WTC11 (cell line): ENCODE results near the gene ZNF80. TPM values are rescaled to one million over a fixed set of nuclear protein-coding genes. Genes with fewer than 3 reads are reported as not detected.
"Not testable (repeated sequence)": the region's sequence is repeated elsewhere in the genome, so short reads cannot be mapped to it uniquely, and the experiment has no call there.

Experiments used
- ATAC-seq: fragments of 200-7000 bp; cut with Tn5 transposase; 2 replicates; pipeline ENCODE4 v1.10.0; 2021; ENCODE audit warnings: mild to moderate bottlenecking, moderate library complexity
- CTCF ChIA-PET: fragments of 300-600 bp; sonication (Branson Sonifier 250); formaldehyde crosslinking; loops from one replicate; lab custom pipeline; 2021; ENCODE audit warnings: antibody characterized with exemption; lab: Charles Lee
- POLR2A ChIA-PET: fragments of 350-600 bp; sonication (Branson Sonifier 250); formaldehyde crosslinking; loops from one replicate; lab custom pipeline; 2021; ENCODE audit warnings: antibody characterized with exemption; lab: Charles Lee
- DNase-seq: peaks from one replicate; pipeline ENCODE4 v3.0.0; 2021; ENCODE audit warnings: low spot score
- H3K27ac Mint-ChIP-seq: 2 replicates; pipeline ENCODE4 v1.8.0; 2021; ENCODE audit warnings: mixed read lengths
- H3K27me3 Mint-ChIP-seq: 2 replicates; pipeline ENCODE4 v1.8.0; 2021; ENCODE audit warnings: low read depth, mild to moderate bottlenecking, moderate library complexity, mixed read lengths
- H3K36me3 Mint-ChIP-seq: 2 replicates; pipeline ENCODE4 v1.8.0; 2021; ENCODE audit warnings: mixed read lengths
- H3K4me1 Mint-ChIP-seq: 2 replicates; pipeline ENCODE4 v1.8.0; 2022; ENCODE audit warnings: mixed read lengths
- H3K4me3 Mint-ChIP-seq: 2 replicates; pipeline ENCODE4 v1.8.0; 2021; ENCODE audit warnings: mild to moderate bottlenecking, moderate library complexity, mixed read lengths
- H3K9me3 Mint-ChIP-seq: 2 replicates; pipeline ENCODE4 v1.8.0; 2021; ENCODE audit warnings: mixed read lengths
- AR ChIP-seq: fragments of 250-450 bp; sonication (Bioruptor Pico); IDR thresholded peaks from 2 replicates; pipeline ENCODE4 v1.9.0; 2021; ENCODE audit warnings: mild to moderate bottlenecking
- CBFB ChIP-seq: sonication (generic); formaldehyde crosslinking; IDR thresholded peaks from 2 replicates; pipeline ENCODE4 v1.8.1; 2022; ENCODE audit warnings: mild to moderate bottlenecking, low read depth, missing genetic modification reagents
- CTCF ChIP-seq: fragments of 200-600 bp; IDR thresholded peaks from 2 replicates; pipeline ENCODE4 v1.8.0; 2022; ENCODE audit warnings: antibody characterized with exemption
- ESRRA ChIP-seq: sonication (generic); formaldehyde crosslinking; IDR thresholded peaks from 2 replicates; pipeline ENCODE4 v1.8.1; 2022; ENCODE audit warnings: mild to moderate bottlenecking, missing genetic modification reagents, borderline replicate concordance
- ETV6 ChIP-seq: sonication (generic); formaldehyde crosslinking; IDR thresholded peaks from 2 replicates; pipeline ENCODE4 v1.8.1; 2022; ENCODE audit warnings: mild to moderate bottlenecking, missing genetic modification reagents
- GRHL2 ChIP-seq: fragments of 250-450 bp; sonication (Bioruptor Pico); IDR thresholded peaks from 2 replicates; pipeline ENCODE4 v1.8.0; 2022; ENCODE audit warnings: mild to moderate bottlenecking, moderate library complexity; ENCODE audit not compliant: insufficient replicate concordance, severe bottlenecking
- MYBL2 ChIP-seq: sonication (generic); formaldehyde crosslinking; IDR thresholded peaks from 2 replicates; pipeline ENCODE4 v1.8.1; 2023; ENCODE audit warnings: mild to moderate bottlenecking, moderate library complexity, missing genetic modification reagents
- NFE2L1 ChIP-seq: sonication (generic); formaldehyde crosslinking; IDR thresholded peaks from 2 replicates; pipeline ENCODE4 v1.8.1; 2023; ENCODE audit warnings: missing genetic modification reagents
- NR3C1 ChIP-seq: sonication (generic); formaldehyde crosslinking; conservative IDR thresholded peaks from 2 replicates; pipeline ENCODE4 v1.8.1; 2023; ENCODE audit warnings: low read depth, mild to moderate bottlenecking, missing genetic modification reagents
- PRRX2 ChIP-seq: fragments of 250-450 bp; sonication (Bioruptor Pico); IDR thresholded peaks from 2 replicates; pipeline ENCODE4 v1.8.0; 2021; ENCODE audit warnings: mild to moderate bottlenecking
- SMAD3 ChIP-seq: sonication (generic); formaldehyde crosslinking; IDR thresholded peaks from 2 replicates; pipeline ENCODE4 v1.8.0; 2022; ENCODE audit warnings: missing genetic modification reagents, mild to moderate bottlenecking, borderline replicate concordance
- SOX15 ChIP-seq: fragments of 250-450 bp; sonication (Bioruptor Pico); IDR thresholded peaks from 2 replicates; pipeline ENCODE4 v1.9.0; 2021; ENCODE audit warnings: mild to moderate bottlenecking
- USF1 ChIP-seq: sonication (generic); formaldehyde crosslinking; IDR thresholded peaks from 2 replicates; pipeline ENCODE4 v1.8.0; 2022; ENCODE audit warnings: mild to moderate bottlenecking, missing genetic modification reagents
- ZNF138 ChIP-seq: sonication (generic); formaldehyde crosslinking; conservative IDR thresholded peaks from 2 replicates; pipeline ENCODE4 v1.8.1; 2022; ENCODE audit warnings: mild to moderate bottlenecking, moderate library complexity, missing genetic modification reagents
- ZNF317 ChIP-seq: sonication (generic); formaldehyde crosslinking; IDR thresholded peaks from 2 replicates; pipeline ENCODE4 v1.8.1; 2023; ENCODE audit warnings: low read depth, mild to moderate bottlenecking, moderate library complexity, missing genetic modification reagents, borderline replicate concordance
- ZNF671 ChIP-seq: fragments of 250-450 bp; sonication (Bioruptor Pico); IDR thresholded peaks from 2 replicates; pipeline ENCODE4 v1.8.0; 2021; ENCODE audit warnings: mild to moderate bottlenecking
- total RNA-seq: library from RNA; stranded (reverse); gene quantifications from 3 replicates; pipeline ENCODE4 v1.2.3, GENCODE V29; 2021
- TF ChIP-seq, protein P1 (sequence below): sonication (generic); formaldehyde crosslinking; conservative IDR thresholded peaks from 2 replicates; pipeline ENCODE4 v1.8.1; 2023; ENCODE audit warnings: mild to moderate bottlenecking, low read depth, missing genetic modification reagents, moderate library complexity
- TF ChIP-seq, protein P2 (sequence below): sonication (generic); formaldehyde crosslinking; IDR thresholded peaks from 2 replicates; pipeline ENCODE4 v1.8.0; 2023; ENCODE audit warnings: mild to moderate bottlenecking, missing genetic modification reagents
- TF ChIP-seq, protein P3 (sequence below): sonication (generic); formaldehyde crosslinking; IDR thresholded peaks from 2 replicates; pipeline ENCODE4 v1.8.1; 2022; ENCODE audit warnings: low read depth, missing genetic modification reagents, borderline replicate concordance
- TF ChIP-seq, protein P4 (sequence below): sonication (generic); formaldehyde crosslinking; IDR thresholded peaks from 2 replicates; pipeline ENCODE4 v1.8.0; 2022; ENCODE audit warnings: mild to moderate bottlenecking, missing genetic modification reagents

The ZNF80 gene
- total RNA-seq, 1 experiment from 2014 or later: not detected

DNA sequence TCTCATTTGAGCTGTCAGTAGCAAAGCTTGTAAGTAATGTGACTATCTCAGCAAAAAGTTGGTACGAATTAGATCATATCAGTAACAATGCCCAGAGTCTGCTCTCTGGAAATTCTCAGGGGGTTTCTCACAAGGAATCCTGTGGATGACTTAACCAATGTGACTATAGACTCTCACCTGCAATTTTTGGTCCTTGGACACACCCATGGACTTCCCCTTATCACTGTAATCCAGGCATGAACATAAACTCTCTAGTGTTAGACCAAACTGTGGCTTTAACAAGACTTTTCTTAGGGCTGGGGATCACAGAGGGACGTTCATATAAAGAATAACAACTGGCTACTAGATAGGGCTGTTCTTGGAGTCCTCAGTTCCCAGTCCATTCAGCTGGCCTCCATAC lies 3.9 kb upstream of the ZNF80 start (continued):
- TF ChIP-seq, protein P1, sequence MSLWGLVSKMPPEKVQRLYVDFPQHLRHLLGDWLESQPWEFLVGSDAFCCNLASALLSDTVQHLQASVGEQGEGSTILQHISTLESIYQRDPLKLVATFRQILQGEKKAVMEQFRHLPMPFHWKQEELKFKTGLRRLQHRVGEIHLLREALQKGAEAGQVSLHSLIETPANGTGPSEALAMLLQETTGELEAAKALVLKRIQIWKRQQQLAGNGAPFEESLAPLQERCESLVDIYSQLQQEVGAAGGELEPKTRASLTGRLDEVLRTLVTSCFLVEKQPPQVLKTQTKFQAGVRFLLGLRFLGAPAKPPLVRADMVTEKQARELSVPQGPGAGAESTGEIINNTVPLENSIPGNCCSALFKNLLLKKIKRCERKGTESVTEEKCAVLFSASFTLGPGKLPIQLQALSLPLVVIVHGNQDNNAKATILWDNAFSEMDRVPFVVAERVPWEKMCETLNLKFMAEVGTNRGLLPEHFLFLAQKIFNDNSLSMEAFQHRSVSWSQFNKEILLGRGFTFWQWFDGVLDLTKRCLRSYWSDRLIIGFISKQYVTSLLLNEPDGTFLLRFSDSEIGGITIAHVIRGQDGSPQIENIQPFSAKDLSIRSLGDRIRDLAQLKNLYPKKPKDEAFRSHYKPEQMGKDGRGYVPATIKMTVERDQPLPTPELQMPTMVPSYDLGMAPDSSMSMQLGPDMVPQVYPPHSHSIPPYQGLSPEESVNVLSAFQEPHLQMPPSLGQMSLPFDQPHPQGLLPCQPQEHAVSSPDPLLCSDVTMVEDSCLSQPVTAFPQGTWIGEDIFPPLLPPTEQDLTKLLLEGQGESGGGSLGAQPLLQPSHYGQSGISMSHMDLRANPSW (CRISPR knock-in tag): no peak
- TF ChIP-seq ZNF671 (CRISPR knock-in tag) (no peak), CBFB (no peak), NFE2L1 (CRISPR knock-in tag) (no peak), PRRX2 (CRISPR knock-in tag) (no peak), USF1 (CRISPR knock-in tag) (no peak), AR (CRISPR knock-in tag) (no peak), ZNF317 (CRISPR knock-in tag) (no peak), ETV6 (CRISPR knock-in tag) (no peak)
- TF ChIP-seq, protein P2, sequence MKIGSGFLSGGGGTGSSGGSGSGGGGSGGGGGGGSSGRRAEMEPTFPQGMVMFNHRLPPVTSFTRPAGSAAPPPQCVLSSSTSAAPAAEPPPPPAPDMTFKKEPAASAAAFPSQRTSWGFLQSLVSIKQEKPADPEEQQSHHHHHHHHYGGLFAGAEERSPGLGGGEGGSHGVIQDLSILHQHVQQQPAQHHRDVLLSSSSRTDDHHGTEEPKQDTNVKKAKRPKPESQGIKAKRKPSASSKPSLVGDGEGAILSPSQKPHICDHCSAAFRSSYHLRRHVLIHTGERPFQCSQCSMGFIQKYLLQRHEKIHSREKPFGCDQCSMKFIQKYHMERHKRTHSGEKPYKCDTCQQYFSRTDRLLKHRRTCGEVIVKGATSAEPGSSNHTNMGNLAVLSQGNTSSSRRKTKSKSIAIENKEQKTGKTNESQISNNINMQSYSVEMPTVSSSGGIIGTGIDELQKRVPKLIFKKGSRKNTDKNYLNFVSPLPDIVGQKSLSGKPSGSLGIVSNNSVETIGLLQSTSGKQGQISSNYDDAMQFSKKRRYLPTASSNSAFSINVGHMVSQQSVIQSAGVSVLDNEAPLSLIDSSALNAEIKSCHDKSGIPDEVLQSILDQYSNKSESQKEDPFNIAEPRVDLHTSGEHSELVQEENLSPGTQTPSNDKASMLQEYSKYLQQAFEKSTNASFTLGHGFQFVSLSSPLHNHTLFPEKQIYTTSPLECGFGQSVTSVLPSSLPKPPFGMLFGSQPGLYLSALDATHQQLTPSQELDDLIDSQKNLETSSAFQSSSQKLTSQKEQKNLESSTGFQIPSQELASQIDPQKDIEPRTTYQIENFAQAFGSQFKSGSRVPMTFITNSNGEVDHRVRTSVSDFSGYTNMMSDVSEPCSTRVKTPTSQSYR (CRISPR knock-in tag): no peak
- TF ChIP-seq, protein P3, sequence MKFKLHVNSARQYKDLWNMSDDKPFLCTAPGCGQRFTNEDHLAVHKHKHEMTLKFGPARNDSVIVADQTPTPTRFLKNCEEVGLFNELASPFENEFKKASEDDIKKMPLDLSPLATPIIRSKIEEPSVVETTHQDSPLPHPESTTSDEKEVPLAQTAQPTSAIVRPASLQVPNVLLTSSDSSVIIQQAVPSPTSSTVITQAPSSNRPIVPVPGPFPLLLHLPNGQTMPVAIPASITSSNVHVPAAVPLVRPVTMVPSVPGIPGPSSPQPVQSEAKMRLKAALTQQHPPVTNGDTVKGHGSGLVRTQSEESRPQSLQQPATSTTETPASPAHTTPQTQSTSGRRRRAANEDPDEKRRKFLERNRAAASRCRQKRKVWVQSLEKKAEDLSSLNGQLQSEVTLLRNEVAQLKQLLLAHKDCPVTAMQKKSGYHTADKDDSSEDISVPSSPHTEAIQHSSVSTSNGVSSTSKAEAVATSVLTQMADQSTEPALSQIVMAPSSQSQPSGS (CRISPR knock-in tag): no peak

DNA sequence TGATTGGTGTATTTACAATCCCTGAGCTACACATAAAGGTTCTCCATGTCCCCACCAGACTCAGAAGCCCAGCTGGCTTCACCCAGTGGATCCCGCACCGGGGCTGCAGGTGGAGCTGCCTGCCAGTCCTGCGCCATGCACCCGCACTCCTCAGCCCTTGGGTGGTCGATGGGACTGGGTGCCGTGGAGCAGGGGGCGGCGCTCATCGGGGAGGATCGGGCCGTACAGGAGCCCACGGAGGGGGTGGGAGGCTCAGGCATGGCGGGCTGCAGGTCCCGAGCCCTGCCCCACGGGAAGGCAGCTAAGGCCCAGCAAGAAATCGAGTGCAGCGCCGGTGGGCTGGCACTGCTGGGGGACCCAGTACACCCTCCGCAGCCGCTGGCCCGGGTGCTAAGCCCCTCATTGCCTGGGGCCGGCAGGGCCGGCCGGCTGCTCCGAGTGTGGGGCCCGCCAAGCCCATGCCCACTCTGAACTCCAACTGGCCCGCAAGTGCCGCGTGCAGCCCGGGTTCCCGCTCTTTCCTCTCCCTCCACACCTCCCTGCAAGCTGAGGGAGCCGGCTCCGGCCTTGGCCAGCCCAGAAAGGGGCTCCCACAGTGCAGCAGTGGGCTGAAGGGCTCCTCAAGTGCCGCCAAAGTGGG lies 888 bp upstream of the ZNF80 start:
- CTCF ChIA-PET, H3K4me3 Mint-ChIP-seq, H3K27ac Mint-ChIP-seq, DNase-seq, H3K27me3 Mint-ChIP-seq, H3K36me3 Mint-ChIP-seq, POLR2A ChIA-PET, H3K4me1 Mint-ChIP-seq, ATAC-seq: not testable (repeated sequence)
- peaks cover 34% of the 10 kb centered on the region for H3K9me3 Mint-ChIP-seq

- Mint-ChIP-seq H3K36me3 (peaks cover 7% of the 10 kb centered on the region; the same call in 1 of the 2 replicates), H3K4me1 (peaks cover 2% of the 10 kb centered on the region; the same call in 1 of the 2 replicates), H3K4me3 (no peak overlapping the region), H3K27ac (no peak overlapping the region), H3K27me3 (peaks cover 9% of the 10 kb centered on the region), H3K9me3 (peaks cover 21% of the 10 kb centered on the region)
- ChIA-PET CTCF (no interaction called here), POLR2A (no interaction called here)
- ATAC-seq: no peak
- no peak for DNase-seq
- TF ChIP-seq, protein P4, sequence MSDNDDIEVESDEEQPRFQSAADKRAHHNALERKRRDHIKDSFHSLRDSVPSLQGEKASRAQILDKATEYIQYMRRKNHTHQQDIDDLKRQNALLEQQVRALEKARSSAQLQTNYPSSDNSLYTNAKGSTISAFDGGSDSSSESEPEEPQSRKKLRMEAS (CRISPR knock-in tag): no peak
- no peak for TF ChIP-seq GRHL2
- no peak for TF ChIP-seq SOX15 (CRISPR knock-in tag)
- TF ChIP-seq NR3C1 (CRISPR knock-in tag): no peak
- no peak for TF ChIP-seq ESRRA (CRISPR knock-in tag)
- TF ChIP-seq ZNF138 (CRISPR knock-in tag): no peak
- no peak for TF ChIP-seq CTCF
- no peak for TF ChIP-seq SMAD3 (CRISPR knock-in tag)
- TF ChIP-seq MYBL2: no peak
- TF ChIP-seq NFE2L1 (CRISPR knock-in tag): no peak
Measured at GRCh38 chr3:114235431-114235830, 1.9 kb downstream of the ZNF80 start.
